Panc1 (cell line): ENCODE data around the gene UNC13C. TPM values are rescaled to one million over a fixed set of nuclear protein-coding genes. Genes with fewer than 3 reads are reported as not detected.

Experiments used
- ATAC-seq: fragments of 200-7000 bp; cut with Tn5 transposase; 2 replicates; pipeline ENCODE4 v1.9.1; 2020; ENCODE audit warnings: mild to moderate bottlenecking, moderate library complexity
- BruUV-seq: library from RNA; stranded (reverse); fragments of 400-500 nt; replicated peaks from 2 replicates; lab custom pipeline; 2021; lab: Mats Ljungman, UMichigan
- CTCF ChIA-PET: fragments of 300-600 bp; sonication (Branson Sonifier 250); formaldehyde crosslinking; loops from one replicate; lab custom pipeline; 2022; ENCODE audit warnings: antibody characterized with exemption; lab: Charles Lee
- POLR2A ChIA-PET: fragments of 300-600 bp; sonication (Branson Sonifier 250); formaldehyde crosslinking; loops from one replicate; lab custom pipeline; 2022; ENCODE audit warnings: antibody characterized with exemption; lab: Charles Lee
- DNase-seq: peaks from one replicate; pipeline ENCODE4 v3.0.0-alpha.2; 2010; ENCODE audit warnings: low read depth, low spot score
- H3K27ac ChIP-seq: 2 replicates; pipeline ENCODE4 v1.5.1; 2011; ENCODE audit warnings: mild to moderate bottlenecking, low read length, inconsistent platforms
- H3K27me3 ChIP-seq: fragments of 200-500 bp; sonication (Bioruptor generic); 2 replicates; pipeline ENCODE4 v1.6.0; 2014; ENCODE audit warnings: low read length, inconsistent platforms; ENCODE audit not compliant: control insufficient read depth, insufficient read depth
- H3K36me3 ChIP-seq: fragments of 200-500 bp; sonication (Bioruptor generic); 2 replicates; pipeline ENCODE4 v1.5.1; 2014; ENCODE audit warnings: inconsistent platforms, mild to moderate bottlenecking, low read length, moderate library complexity; ENCODE audit not compliant: control insufficient read depth, insufficient read depth
- H3K4me1 ChIP-seq: 2 replicates; pipeline ENCODE4 v1.5.1; 2011; ENCODE audit warnings: inconsistent platforms, mild to moderate bottlenecking, low read length, moderate library complexity; ENCODE audit not compliant: control insufficient read depth, insufficient read depth
- H3K4me3 ChIP-seq, 2 experiments: 2 replicates each; pipeline ENCODE4 v1.5.1; 2011 to 2012; ENCODE audit warnings: low read depth in 2 of 2, low read length in 2 of 2, mild to moderate bottlenecking in 2 of 2, inconsistent platforms in 1 of 2, moderate library complexity in 1 of 2
- H3K9me3 ChIP-seq: fragments of 200-500 bp; sonication (Bioruptor generic); 2 replicates; pipeline ENCODE4 v1.5.1; 2014; ENCODE audit warnings: low read depth, mild to moderate bottlenecking, inconsistent platforms, low read length, moderate library complexity; ENCODE audit not compliant: control insufficient read depth, insufficient read depth
- CTCF ChIP-seq: fragments of 450-650 bp; IDR thresholded peaks from 2 replicates; pipeline ENCODE4 v1.5.1; 2017; ENCODE audit warnings: mild to moderate bottlenecking
- POLR2AphosphoS5 ChIP-seq: IDR thresholded peaks from 2 replicates; pipeline ENCODE4 v1.6.1; 2012; ENCODE audit warnings: mild to moderate bottlenecking, low read depth, low read length, moderate library complexity
- REST ChIP-seq, 2 experiments: IDR thresholded peaks; 2 replicates each; pipeline ENCODE4 v1.6.1; 2011 to 2012; ENCODE audit warnings: low read depth in 2 of 2, control low read depth in 1 of 2, low read length in 1 of 2, mild to moderate bottlenecking in 1 of 2, moderate library complexity in 1 of 2; ENCODE audit not compliant: insufficient read depth in 1 of 2
- SIN3A ChIP-seq: IDR thresholded peaks from 2 replicates; pipeline ENCODE4 v1.6.1; 2012; ENCODE audit warnings: low read depth, mild to moderate bottlenecking, low read length, moderate library complexity, borderline replicate concordance; ENCODE audit not compliant: insufficient read depth
- TCF7L2 ChIP-seq: IDR thresholded peaks from 2 replicates; pipeline ENCODE4 v1.6.1; 2011; ENCODE audit warnings: mild to moderate bottlenecking, low read depth, low read length, inconsistent platforms
- in situ Hi-C: cut with HindIII; loops from 2 replicates; pipeline ENCODE4 v1.10.0; 2016; ENCODE audit warnings: low sequenced_read_pairs, low pct_unique_long_range_greater_than_20kb
- intact Hi-C: fragments of 100-400 bp; cut with micrococcal nuclease; formaldehyde crosslinking; loops from one replicate; pipeline ENCODE4 v1.10.0; 2022; ENCODE audit not compliant: unreplicated experiment
- total RNA-seq: library from RNA; stranded (reverse); gene quantifications from one replicate; pipeline ENCODE4 v1.2.1, GENCODE V29; 2021; ENCODE audit not compliant: unreplicated experiment

The UNC13C gene
- total RNA-seq, 1 experiment from 2014 or later = not detected

DNA sequence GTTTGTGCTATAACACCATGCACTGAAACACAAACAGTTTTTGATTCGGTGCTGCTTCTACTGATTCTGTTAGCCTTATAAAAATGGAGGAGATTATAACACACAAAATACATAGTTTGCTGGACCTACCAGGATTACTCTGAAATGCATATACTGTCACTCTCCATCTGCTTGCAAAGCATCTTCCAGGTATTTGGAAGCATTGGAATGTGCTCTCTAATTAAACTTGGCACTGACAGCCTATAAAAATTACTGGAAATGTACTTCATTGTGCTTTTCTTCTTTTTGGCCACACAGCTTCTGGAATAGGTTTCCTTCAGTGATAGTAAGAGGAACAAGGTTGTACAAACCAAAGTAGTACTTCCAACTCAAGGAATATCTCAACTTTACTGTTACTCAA, 376.1 kb downstream of the UNC13C start:
- CTCF ChIA-PET = no interaction called here
- H3K36me3 ChIP-seq = no peaks in the 10 kb centered on the region
- no peak overlapping the region for H3K27ac ChIP-seq
- no peak for TF ChIP-seq POLR2AphosphoS5
- no peak for TF ChIP-seq SIN3A
- no peak for TF ChIP-seq TCF7L2
- TF ChIP-seq REST (IDR thresholded peaks at IDR 0.05; ENCODE audit: insufficient read depth in 1 of 2, low read depth in 2 of 2, low read length in 1 of 2) = no peak
- TF ChIP-seq CTCF = no peak
- intact Hi-C loops (no loop called here), in situ Hi-C loops (no loop called here)
- H3K27me3 ChIP-seq = no peaks in the 10 kb centered on the region
- no peak for ATAC-seq
- DNase-seq = no peak
- BruUV-seq = no TSS peak
- no peaks in the 10 kb centered on the region for H3K4me1 ChIP-seq
- POLR2A ChIA-PET = no interaction called here
- no peak overlapping the region for H3K4me3 ChIP-seq
- H3K9me3 ChIP-seq = no peaks in the 10 kb centered on the region

DNA sequence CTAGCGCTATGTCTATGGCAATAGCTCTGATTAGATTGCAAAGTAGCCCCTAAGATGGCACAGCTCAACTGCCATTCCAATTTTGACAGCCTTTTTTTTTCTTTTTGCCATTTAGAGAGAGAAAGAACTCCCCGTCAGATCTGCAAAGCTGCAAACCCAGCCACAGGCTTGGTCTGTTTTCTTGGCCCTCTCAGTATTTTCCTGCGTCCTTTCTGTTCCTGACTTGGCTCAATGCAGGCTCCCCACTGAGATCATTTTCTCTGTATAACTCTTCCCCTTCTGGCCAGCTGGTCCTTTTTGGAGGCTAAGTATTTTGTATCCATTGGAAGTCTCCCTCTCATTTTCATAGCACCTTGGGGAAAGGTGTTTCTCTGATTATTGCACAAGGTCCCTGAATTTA, 386.7 kb downstream of the UNC13C start:
- ChIA-PET POLR2A (no interaction called here), CTCF (no interaction called here)
- Histone ChIP-seq H3K9me3 (no peaks in the 10 kb centered on the region), H3K27ac (no peak overlapping the region), H3K4me1 (no peaks in the 10 kb centered on the region), H3K36me3 (no peaks in the 10 kb centered on the region), H3K27me3 (no peaks in the 10 kb centered on the region), H3K4me3 (no peak overlapping the region)
- no TSS peak for BruUV-seq
- no peak for ATAC-seq
- in situ Hi-C loops (no loop called here), intact Hi-C loops (no loop called here)
- DNase-seq = no peak
- TF ChIP-seq CTCF = no peak
- no peak for TF ChIP-seq POLR2AphosphoS5
- no peak for TF ChIP-seq TCF7L2
- TF ChIP-seq REST (IDR thresholded peaks at IDR 0.05; ENCODE audit: insufficient read depth in 1 of 2, low read depth in 2 of 2, low read length in 1 of 2) = no peak
- TF ChIP-seq SIN3A = no peak
